Lung (tissue), 12 donors: ENCODE results near the gene HNRNPC. TPM values are rescaled to one million over a fixed set of nuclear protein-coding genes. Genes with fewer than 3 reads are reported as not detected.

Experiments
- ATAC-seq: fragments of 200-7000 bp; cut with Tn5 transposase; one replicate; pipeline ENCODE4 v1.9.1; 2020; ENCODE audit warnings: moderate number of reproducible peaks; ENCODE audit not compliant: insufficient read depth, low FRiP score
- DNase-seq, 3 donors: peaks; one replicate each; pipeline ENCODE4 v3.0.0-alpha.2; 2013 to 2017
- H3K27ac ChIP-seq, 2 donors: one replicate each; pipeline ENCODE4 v1.5.1; 2013; ENCODE audit warnings: mild to moderate bottlenecking in 2 of 2, moderate library complexity in 2 of 2, control low read depth in 1 of 2, inconsistent platforms in 1 of 2, low read depth in 1 of 2, low read length in 1 of 2
- H3K27me3 ChIP-seq, 3 donors: one replicate each; pipeline ENCODE4 v1.5.1; 2013; ENCODE audit warnings: low read length in 2 of 3; ENCODE audit not compliant: control insufficient read depth in 3 of 3, insufficient read depth in 3 of 3
- H3K36me3 ChIP-seq, 4 donors: one replicate each; pipeline ENCODE4 v1.5.1; 2013; ENCODE audit warnings: low read length in 4 of 4, mild to moderate bottlenecking in 1 of 4, moderate library complexity in 1 of 4; ENCODE audit not compliant: control insufficient read depth in 4 of 4, insufficient read depth in 4 of 4
- H3K4me1 ChIP-seq, 5 donors: one replicate each; pipeline ENCODE4 v1.5.1; 2013; ENCODE audit warnings: low read length in 5 of 5, mild to moderate bottlenecking in 2 of 5, moderate library complexity in 1 of 5; ENCODE audit not compliant: control insufficient read depth in 5 of 5, insufficient read depth in 5 of 5
- H3K4me3 ChIP-seq: one replicate; pipeline ENCODE4 v1.5.1; 2013; ENCODE audit warnings: mild to moderate bottlenecking, control low read depth, moderate library complexity
- H3K9ac ChIP-seq, 2 donors: one replicate each; pipeline ENCODE4 v1.5.1; 2013; ENCODE audit warnings: low read length in 2 of 2, control low read depth in 1 of 2; ENCODE audit not compliant: insufficient read depth in 1 of 2
- H3K9me3 ChIP-seq, 4 donors: one replicate each; pipeline ENCODE4 v1.5.1; 2013; ENCODE audit warnings: low read length in 3 of 4, mild to moderate bottlenecking in 1 of 4, moderate library complexity in 1 of 4; ENCODE audit not compliant: control insufficient read depth in 4 of 4, insufficient read depth in 3 of 4
- WGBS, 2 donors: extraction: QIAGEN DNeasy Blood & Tissue Kit; methylation state at CpG; one replicate each; pipeline ENCODE4 v1.1.7; 2013; 5-methylcytosine and 5-hydroxymethylcytosine counted together
- polyA plus RNA-seq, 2 donors: library from polyadenylated mRNA; stranded (reverse); fragments of 200-250 nt; gene quantifications; one replicate each; pipeline ENCODE4 v1.2.1, GENCODE V29; 2013
- total RNA-seq, 2 donors: library from RNA; depleted of rRNA in 1 of 2; stranded (reverse); fragments of >200 nt in 1 of 2; gene quantifications; one replicate each; pipeline ENCODE4 v1.2.1, GENCODE V29; 2014 to 2021
- TF ChIP-seq, protein P1 (sequence below): IDR thresholded peaks from 2 replicates; pipeline ENCODE4 v1.5.1; 2012; ENCODE audit warnings: mild to moderate bottlenecking; ENCODE audit errors: control extremely low read depth, extremely low read depth
- donor health status: control.
- donor health status: control.
- donor health status: Bipolar disorder and iron deficiency.
- donor health status: healthy.
- donor health status: DM: yes; HTN: yes; CAD: no.

HNRNPC gene
- total and polyA plus RNA-seq, 4 donors: 302 to 589 (median 542) TPM

DNA sequence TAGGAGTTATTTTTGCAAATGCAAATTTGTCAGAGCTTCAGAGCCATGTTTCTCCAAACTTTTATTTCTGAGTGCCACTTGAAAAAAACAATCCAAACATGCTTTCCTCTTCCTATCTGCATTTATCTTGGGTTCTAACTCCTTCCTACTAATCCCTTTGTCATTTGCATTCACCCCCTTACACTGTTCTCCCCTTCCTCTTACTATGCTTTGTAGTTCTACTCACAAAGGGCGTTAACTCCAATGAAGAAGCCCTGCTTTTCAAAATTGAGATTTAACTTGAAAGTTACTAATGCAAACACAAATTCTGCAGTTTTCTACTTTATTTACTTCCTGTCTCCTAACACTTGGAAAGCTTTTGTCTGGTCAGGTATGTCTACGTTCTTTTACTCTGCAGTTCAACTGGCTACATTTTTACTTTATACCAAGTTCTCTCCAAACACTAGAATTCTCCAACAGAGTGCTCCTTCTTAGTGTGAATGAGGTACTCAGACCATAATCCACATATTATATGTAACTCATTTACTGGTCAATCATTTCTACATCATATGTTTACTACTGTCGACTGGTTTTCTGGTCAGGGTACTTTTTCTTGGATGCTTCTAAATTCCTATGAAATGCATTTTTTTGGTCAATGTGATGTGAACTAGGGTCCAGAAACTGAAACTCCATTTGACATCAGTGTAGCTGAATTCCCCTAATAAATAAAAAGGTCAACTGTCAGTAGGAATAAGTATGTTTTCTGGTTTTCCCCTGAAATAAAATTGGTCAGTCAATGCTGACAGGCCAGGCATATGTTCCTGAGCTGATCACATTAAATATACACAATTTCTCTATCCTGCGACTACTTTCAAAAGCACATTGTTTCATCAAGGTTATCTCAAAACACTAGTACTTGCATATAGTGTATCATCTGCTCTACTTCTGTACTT is 62.2 kb downstream of the HNRNPC start:
- peak in 1 of 3 donors; percentile 48 for DNase-seq
- TF ChIP-seq, protein P1, sequence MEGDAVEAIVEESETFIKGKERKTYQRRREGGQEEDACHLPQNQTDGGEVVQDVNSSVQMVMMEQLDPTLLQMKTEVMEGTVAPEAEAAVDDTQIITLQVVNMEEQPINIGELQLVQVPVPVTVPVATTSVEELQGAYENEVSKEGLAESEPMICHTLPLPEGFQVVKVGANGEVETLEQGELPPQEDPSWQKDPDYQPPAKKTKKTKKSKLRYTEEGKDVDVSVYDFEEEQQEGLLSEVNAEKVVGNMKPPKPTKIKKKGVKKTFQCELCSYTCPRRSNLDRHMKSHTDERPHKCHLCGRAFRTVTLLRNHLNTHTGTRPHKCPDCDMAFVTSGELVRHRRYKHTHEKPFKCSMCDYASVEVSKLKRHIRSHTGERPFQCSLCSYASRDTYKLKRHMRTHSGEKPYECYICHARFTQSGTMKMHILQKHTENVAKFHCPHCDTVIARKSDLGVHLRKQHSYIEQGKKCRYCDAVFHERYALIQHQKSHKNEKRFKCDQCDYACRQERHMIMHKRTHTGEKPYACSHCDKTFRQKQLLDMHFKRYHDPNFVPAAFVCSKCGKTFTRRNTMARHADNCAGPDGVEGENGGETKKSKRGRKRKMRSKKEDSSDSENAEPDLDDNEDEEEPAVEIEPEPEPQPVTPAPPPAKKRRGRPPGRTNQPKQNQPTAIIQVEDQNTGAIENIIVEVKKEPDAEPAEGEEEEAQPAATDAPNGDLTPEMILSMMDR: no peak
- Histone ChIP-seq H3K9ac (no peak overlapping the region), H3K36me3 (peaks cover 16 to 57% (median 42%) of the 10 kb centered on the region in 4 donors), H3K27me3 (no peaks in the 10 kb centered on the region), H3K4me1 (peaks cover 0 to 7% (median 2%) of the 10 kb centered on the region in 5 donors), H3K4me3 (no peak overlapping the region), H3K9me3 (no peaks in the 10 kb centered on the region), H3K27ac (no peak overlapping the region)
- WGBS, 2 donors: 74 to 91% methylated on average over 4 of the region's 4 CpGs
- ATAC-seq: no peak

DNA sequence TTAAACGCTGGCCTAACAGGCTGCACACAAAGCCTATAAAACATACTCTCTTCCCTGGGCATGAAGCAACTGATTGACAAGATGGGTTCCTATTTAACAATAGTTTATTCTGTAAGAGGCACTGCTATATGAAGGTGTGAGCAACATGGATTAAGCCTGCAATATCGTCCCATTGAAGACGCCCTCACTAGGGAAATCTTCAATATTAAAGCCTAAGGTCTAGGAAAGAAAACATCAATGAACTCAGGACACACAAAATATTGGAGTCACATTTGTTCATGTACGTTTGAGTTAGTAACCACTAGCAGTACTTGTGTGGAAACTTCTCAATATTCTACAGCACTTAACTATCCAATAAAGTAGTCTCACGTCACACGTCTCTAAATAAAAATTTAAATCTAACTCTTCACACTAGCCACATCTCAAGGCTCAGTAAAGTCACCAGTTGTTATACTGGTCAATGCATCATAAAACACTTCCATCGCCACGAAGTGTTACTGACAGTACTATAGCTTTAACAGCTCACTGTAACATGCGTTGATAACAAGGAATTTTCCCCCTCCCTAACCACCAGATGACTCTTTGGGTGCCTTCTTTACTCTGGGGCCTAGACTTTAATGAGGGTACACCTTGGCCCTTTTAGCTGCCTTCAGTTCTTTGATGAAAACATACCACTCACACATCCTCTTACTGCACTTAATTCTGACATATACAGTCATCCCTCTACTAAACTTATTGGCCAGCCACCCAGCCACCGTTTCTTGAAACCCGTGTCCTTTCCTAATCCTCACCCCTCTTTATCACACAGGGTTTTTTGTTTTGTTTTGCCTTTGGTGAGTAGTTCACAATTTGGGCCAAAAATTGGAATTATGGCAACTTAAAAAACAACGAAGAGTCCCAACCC is 63.3 kb downstream of the HNRNPC start:
- TF ChIP-seq, protein P1: no peak
- Histone ChIP-seq H3K4me3 (no peak overlapping the region), H3K27ac (no peak overlapping the region), H3K36me3 (peaks cover 10 to 49% (median 33%) of the 10 kb centered on the region in 4 donors), H3K9me3 (no peaks in the 10 kb centered on the region), H3K9ac (no peak overlapping the region), H3K27me3 (no peaks in the 10 kb centered on the region), H3K4me1 (peaks cover 0 to 7% (median 2%) of the 10 kb centered on the region in 5 donors)
- 81 to 91% methylated on average over 12 of the region's 12 CpGs for WGBS, 2 donors
- DNase-seq (no peak), ATAC-seq (no peak)

DNA sequence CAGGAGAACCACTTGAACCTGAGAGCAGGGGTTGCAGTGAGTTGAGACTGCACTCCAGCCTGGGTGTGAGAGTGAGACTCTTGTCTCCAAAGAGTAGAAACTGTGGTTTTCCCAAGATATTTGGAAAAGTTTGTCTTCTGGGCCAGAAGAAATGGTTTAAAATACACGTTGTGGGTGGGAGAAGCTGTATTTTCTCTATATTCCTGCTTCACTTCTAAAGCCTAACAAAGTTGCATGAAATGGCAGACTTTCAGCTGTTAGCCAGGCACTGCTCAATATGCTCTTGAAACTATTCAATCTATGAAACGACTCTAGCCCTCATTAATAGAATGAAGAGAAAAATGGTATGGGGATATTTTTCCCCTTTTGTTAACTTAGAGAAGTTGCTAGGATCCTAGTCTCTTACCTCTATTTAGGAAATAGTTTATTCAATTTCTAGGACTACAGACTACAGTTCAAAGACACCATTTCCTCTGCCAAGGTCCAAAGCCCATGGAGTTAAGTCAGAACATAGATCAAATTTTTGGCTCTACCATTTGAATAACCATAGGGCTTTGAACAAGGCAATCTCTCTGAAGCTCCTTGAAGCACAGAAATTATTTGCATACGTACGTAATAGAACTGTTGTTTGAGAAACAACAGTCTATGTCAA is 64.1 kb downstream of the HNRNPC start:
- H3K4me1 ChIP-seq: peaks cover 0 to 7% (median 2%) of the 10 kb centered on the region in 5 donors
- peak in 1 of 3 donors; percentile 32 for DNase-seq

More for the DNA sequence above, 64.1 kb downstream of the HNRNPC start:
- no peaks in the 10 kb centered on the region for H3K9me3 ChIP-seq
- H3K27me3 ChIP-seq: no peaks in the 10 kb centered on the region
- ATAC-seq: no peak
- 81 to 86% methylated on average over 4 of the region's 4 CpGs for WGBS, 2 donors
- no peak overlapping the region for H3K9ac ChIP-seq
- peaks cover 10 to 47% (median 32%) of the 10 kb centered on the region in 4 donors for H3K36me3 ChIP-seq
- H3K4me3 ChIP-seq: no peak overlapping the region
- H3K27ac ChIP-seq: no peak overlapping the region
- TF ChIP-seq, protein P1: no peak
